Measurements from ENCODE around the gene KCNT2.
"Not testable (repeated sequence)": the region's sequence is repeated elsewhere in the genome, so short reads cannot be mapped to it uniquely, and the experiment has no call there.

The KCNT2 gene

GRCh38 chr1:196527919-196528318 is 80.3 kb downstream of the KCNT2 start:
- Histone ChIP-seq H3K4me2 (ENCODE audit: low read length) (no peak overlapping the region), H3K36me3 (ENCODE audit: control insufficient read depth, insufficient read depth, low read length) (no peaks in the 10 kb centered on the region), H2AFZ (no peak overlapping the region), H3K4me1 (no peaks in the 10 kb centered on the region), H3K4me3 (ENCODE audit: low read depth, low read length) (no peak overlapping the region), H3K27me3 (ENCODE audit: control insufficient read depth, insufficient read depth, low read length) (no peaks in the 10 kb centered on the region), H3K79me2 (no peaks in the 10 kb centered on the region), H3K27ac (no peak overlapping the region), H3K9me3 (ENCODE audit: control insufficient read depth, low read length) (no peaks in the 10 kb centered on the region), H3K9ac (no peak overlapping the region)
- TF ChIP-seq CTCF (IDR thresholded peaks at IDR 0.05), result no peak

- H3K36me3 ChIP-seq (ENCODE audit: control insufficient read depth, insufficient read depth, low read length); H3K4me2 ChIP-seq (ENCODE audit: low read length); H2AFZ ChIP-seq; H3K9ac ChIP-seq; H3K79me2 ChIP-seq; H3K27ac ChIP-seq; H3K4me1 ChIP-seq; H3K27me3 ChIP-seq (ENCODE audit: control insufficient read depth, insufficient read depth, low read length); H3K9me3 ChIP-seq (ENCODE audit: control insufficient read depth, low read length); H3K4me3 ChIP-seq (ENCODE audit: low read depth, low read length): not testable (repeated sequence)
These were observed 85.5 kb downstream of the KCNT2 start for GRCh38 chr1:196522574-196523345.

- Histone ChIP-seq H2AFZ (no peak overlapping the region), H3K27me3 (ENCODE audit: control insufficient read depth, insufficient read depth, low read length) (no peaks in the 10 kb centered on the region), H3K36me3 (ENCODE audit: control insufficient read depth, insufficient read depth, low read length) (no peaks in the 10 kb centered on the region), H3K27ac (no peak overlapping the region), H3K4me1 (no peaks in the 10 kb centered on the region), H3K79me2 (no peaks in the 10 kb centered on the region), H3K4me2 (ENCODE audit: low read length) (no peak overlapping the region), H3K4me3 (ENCODE audit: low read depth, low read length) (no peak overlapping the region), H3K9me3 (ENCODE audit: control insufficient read depth, low read length) (no peaks in the 10 kb centered on the region), H3K9ac (no peak overlapping the region)
- TF ChIP-seq CTCF (IDR thresholded peaks at IDR 0.05), result no peak
These were observed 91.0 kb downstream of the KCNT2 start for GRCh38 chr1:196517193-196517592.

- H2AFZ ChIP-seq, result no peak overlapping the region
- TF ChIP-seq CTCF (IDR thresholded peaks at IDR 0.05), result no peak
- H3K27me3 ChIP-seq (ENCODE audit: control insufficient read depth, insufficient read depth, low read length), result no peaks in the 10 kb centered on the region
- H3K79me2 ChIP-seq, result no peaks in the 10 kb centered on the region
- H3K36me3 ChIP-seq (ENCODE audit: control insufficient read depth, insufficient read depth, low read length), result no peaks in the 10 kb centered on the region
- no peak overlapping the region for H3K4me2 ChIP-seq (ENCODE audit: low read length)
- no peak overlapping the region for H3K9ac ChIP-seq
- no peaks in the 10 kb centered on the region for H3K9me3 ChIP-seq (ENCODE audit: control insufficient read depth, low read length)
- H3K4me1 ChIP-seq, result no peaks in the 10 kb centered on the region
- H3K4me3 ChIP-seq (ENCODE audit: low read depth, low read length), result no peak overlapping the region
- no peak overlapping the region for H3K27ac ChIP-seq
These were observed 91.9 kb downstream of the KCNT2 start for GRCh38 chr1:196516373-196516772.

- Histone ChIP-seq H3K36me3 (ENCODE audit: control insufficient read depth, insufficient read depth, low read length) (no peaks in the 10 kb centered on the region), H3K4me1 (no peaks in the 10 kb centered on the region), H3K4me3 (ENCODE audit: low read depth, low read length) (no peak overlapping the region), H3K4me2 (ENCODE audit: low read length) (no peak overlapping the region), H3K79me2 (no peaks in the 10 kb centered on the region), H3K9me3 (ENCODE audit: control insufficient read depth, low read length) (no peaks in the 10 kb centered on the region), H3K27ac (no peak overlapping the region), H2AFZ (no peak overlapping the region), H3K9ac (no peak overlapping the region), H3K27me3 (ENCODE audit: control insufficient read depth, insufficient read depth, low read length) (no peaks in the 10 kb centered on the region)
- TF ChIP-seq CTCF (IDR thresholded peaks at IDR 0.05), result no peak
These were observed 92.3 kb downstream of the KCNT2 start for GRCh38 chr1:196515904-196516303.

Data from parathyroid adenoma (tissue), 2 donors.